ENCODE measurements around the gene SLC7A5. TPM values are rescaled to one million over a fixed set of nuclear protein-coding genes. Genes with fewer than 3 reads are reported as not detected.
"Not testable (repeated sequence)": the region's sequence is repeated elsewhere in the genome, so short reads cannot be mapped to it uniquely, and the experiment has no call there.

The SLC7A5 gene
- total RNA-seq, 1 donor from 2014 or later: 13.4 TPM

- DNase-seq (ENCODE audit: low spot score); ATAC-seq: not testable (repeated sequence)
These were observed 20.5 kb upstream of the SLC7A5 start for GRCh38 chr16:87889762-87890161.

- ATAC-seq: not testable (repeated sequence)
These were observed 19.0 kb upstream of the SLC7A5 start for GRCh38 chr16:87888346-87888745.

GRCh38 chr16:87887931-87888330 lies 18.6 kb upstream of the SLC7A5 start:
- peak; percentile 13 for ATAC-seq
- DNase-seq (ENCODE audit: low spot score): not testable (repeated sequence)

More at GRCh38 chr16:87888346-87888745, 19.0 kb upstream of the SLC7A5 start:
- DNase-seq (ENCODE audit: low spot score): not testable (repeated sequence)

- ATAC-seq (peak; percentile 68), DNase-seq (ENCODE audit: low spot score) (peak; percentile 59)
These were observed 16.2 kb upstream of the SLC7A5 start for GRCh38 chr16:87885371-87885967.

- no peak for DNase-seq (ENCODE audit: low spot score)
These were observed 13.2 kb upstream of the SLC7A5 start for GRCh38 chr16:87882436-87883019.

GRCh38 chr16:87881324-87882200 lies 12.3 kb upstream of the SLC7A5 start:
- ATAC-seq (peak; percentile 32), DNase-seq (ENCODE audit: low spot score) (no peak)

More at GRCh38 chr16:87882436-87883019, 13.2 kb upstream of the SLC7A5 start:
- no peak for ATAC-seq

GRCh38 chr16:87880117-87880696 lies 10.9 kb upstream of the SLC7A5 start:
- DNase-seq (ENCODE audit: low spot score): no peak
- ATAC-seq: peak; percentile 22

GRCh38 chr16:87879411-87880013 lies 10.2 kb upstream of the SLC7A5 start:
- ATAC-seq; DNase-seq (ENCODE audit: low spot score): not testable (repeated sequence)

- ATAC-seq (no peak), DNase-seq (ENCODE audit: low spot score) (no peak)
These were observed 9.4 kb upstream of the SLC7A5 start for GRCh38 chr16:87878704-87879103.

GRCh38 chr16:87877942-87878507 lies 8.7 kb upstream of the SLC7A5 start:
- no peak for DNase-seq (ENCODE audit: low spot score)
- peak; percentile 33 for ATAC-seq

- DNase-seq (ENCODE audit: low spot score): no peak
- ATAC-seq: no peak
These were observed 5.5 kb upstream of the SLC7A5 start for GRCh38 chr16:87874639-87875427.

- DNase-seq (ENCODE audit: low spot score): not testable (repeated sequence)
These were observed 1.3 kb upstream of the SLC7A5 start for GRCh38 chr16:87870418-87871291.

GRCh38 chr16:87869879-87870417 lies 641 bp upstream of the SLC7A5 start:
- ATAC-seq; DNase-seq (ENCODE audit: low spot score): not testable (repeated sequence)

More at GRCh38 chr16:87870418-87871291, 1.3 kb upstream of the SLC7A5 start:
- ATAC-seq: not testable (repeated sequence)

GRCh38 chr16:87868254-87869029 lies 865 bp downstream of the SLC7A5 start:
- ATAC-seq; DNase-seq (ENCODE audit: low spot score): not testable (repeated sequence)

GRCh38 chr16:87865902-87866555 lies 3.3 kb downstream of the SLC7A5 start:
- DNase-seq (ENCODE audit: low spot score); ATAC-seq: not testable (repeated sequence)

- no peak for DNase-seq (ENCODE audit: low spot score)
- no peak for ATAC-seq
These were observed 4.8 kb downstream of the SLC7A5 start for GRCh38 chr16:87864331-87864989.
